Posterior vena cava (tissue), 2 donors: ENCODE measurements around the gene ACAD9. TPM values are rescaled to one million over a fixed set of nuclear protein-coding genes. Genes with fewer than 3 reads are reported as not detected.
"Not testable (repeated sequence)": the region's sequence is repeated elsewhere in the genome, so short reads cannot be mapped to it uniquely, and the experiment has no call there.

Experiments used
- DNase-seq: peaks from one replicate; pipeline ENCODE4 v3.0.0-alpha.2; 2020; ENCODE audit warnings: low spot score
- intact Hi-C, 2 donors: fragments of 100-400 bp; cut with DNase I; formaldehyde crosslinking; loops; one replicate each; pipeline versions ENCODE4 v1.14.1 to v1.14.2; 2022 to 2023
- total RNA-seq, 2 donors: library from RNA; stranded (reverse); fragmentation: NEBNext Ultra II Directional; extraction: Animal tissue kit (Norgen Biotek cat#: 25700); gene quantifications; one replicate each; pipeline ENCODE4 v1.2.1, GENCODE V29; 2021
- donor health status: DM: yes; HTN: yes; CAD: no.
- donor health status: DM: yes; HTN: yes; CAD: no.

Gene ACAD9
- total RNA-seq, 2 donors from 2014 or later: 27.2 to 32.4 TPM

GRCh38 chr3:128922804-128923459 is 43.5 kb downstream of the ACAD9 start:
- DNase-seq: peak; percentile 7
- intact Hi-C loops: no loop called here

GRCh38 chr3:128923576-128923975 is 44.2 kb downstream of the ACAD9 start:
- intact Hi-C loops: no loop called here

GRCh38 chr3:128923986-128924385 is 44.6 kb downstream of the ACAD9 start:
- DNase-seq: peak; percentile 17
- intact Hi-C loops: not testable (repeated sequence)

More at GRCh38 chr3:128923576-128923975, 44.2 kb downstream of the ACAD9 start:
- no peak for DNase-seq

DNA sequence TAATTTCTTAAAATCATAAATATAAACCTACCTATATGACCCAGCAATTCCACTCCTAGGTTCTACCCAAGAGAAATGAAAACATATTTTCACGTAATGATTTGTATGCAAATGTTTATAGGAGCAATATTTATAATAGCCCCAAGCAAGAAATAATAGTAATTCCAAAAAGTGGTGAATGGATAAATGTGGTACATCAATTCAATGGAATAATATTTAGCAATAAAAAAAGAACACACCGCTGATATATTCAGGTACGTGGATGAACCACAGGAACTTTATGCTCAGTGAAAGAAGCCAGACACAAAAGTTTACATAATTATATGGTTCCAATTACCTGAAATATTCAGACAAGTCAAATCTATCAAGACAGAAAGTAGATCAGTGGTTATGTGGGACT is 49.9 kb downstream of the ACAD9 start:
- intact Hi-C loops: no loop called here
- DNase-seq: no peak

GRCh38 chr3:128931046-128931445 is 51.6 kb downstream of the ACAD9 start:
- intact Hi-C loops: loop anchor here in 1 of 2 donors (2.0 kb wide), 1 partner anchor 42 kb away; no protein-coding TSS in a partner anchor
- peak; percentile 49 for DNase-seq

DNA sequence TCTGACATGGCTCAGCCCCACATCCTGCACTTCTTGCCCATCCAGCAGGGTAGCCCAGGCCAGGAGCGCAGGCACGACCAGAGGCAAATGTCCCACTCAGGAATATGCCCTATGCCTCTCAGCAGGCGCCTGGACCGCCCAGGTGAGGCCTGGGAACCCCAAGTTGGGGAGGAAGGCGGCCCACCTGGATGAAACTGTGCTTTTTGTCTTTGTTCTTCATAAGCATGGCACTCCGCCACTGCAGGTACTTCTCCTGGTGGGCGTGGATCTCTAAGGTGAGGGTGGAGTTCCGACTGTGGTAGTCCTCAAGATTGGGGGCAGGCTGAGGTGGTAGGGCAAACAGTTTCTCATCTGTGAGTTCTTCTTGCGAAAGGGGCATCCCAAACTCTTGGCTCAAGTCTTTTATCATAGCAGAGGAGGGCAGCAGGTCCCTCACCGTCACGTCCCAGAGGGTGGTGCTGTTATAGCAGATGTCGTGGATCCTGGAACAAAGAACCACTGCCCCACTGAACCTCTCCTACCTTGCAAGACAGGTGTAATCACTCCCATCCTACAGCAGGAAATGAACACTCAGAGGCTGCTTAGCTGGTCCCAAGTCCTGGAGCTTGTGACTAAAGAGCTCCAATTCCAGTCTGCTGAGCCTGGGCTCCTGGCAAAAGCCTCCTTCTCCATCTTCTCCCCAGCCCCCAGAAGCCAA is 53.2 kb downstream of the ACAD9 start:
- intact Hi-C loops: no loop called here
- peak; percentile 79 for DNase-seq

GRCh38 chr3:128933213-128933921 is 53.9 kb downstream of the ACAD9 start:
- DNase-seq: peak; percentile 52
- intact Hi-C loops: no loop called here

- DNase-seq: no peak
- intact Hi-C loops: no loop called here
Observed at GRCh38 chr3:128933922-128934253, 54.5 kb downstream of the ACAD9 start.

- peak; percentile 12 for DNase-seq
- intact Hi-C loops: no loop called here
Observed at GRCh38 chr3:128935922-128936321, 56.5 kb downstream of the ACAD9 start.

DNA sequence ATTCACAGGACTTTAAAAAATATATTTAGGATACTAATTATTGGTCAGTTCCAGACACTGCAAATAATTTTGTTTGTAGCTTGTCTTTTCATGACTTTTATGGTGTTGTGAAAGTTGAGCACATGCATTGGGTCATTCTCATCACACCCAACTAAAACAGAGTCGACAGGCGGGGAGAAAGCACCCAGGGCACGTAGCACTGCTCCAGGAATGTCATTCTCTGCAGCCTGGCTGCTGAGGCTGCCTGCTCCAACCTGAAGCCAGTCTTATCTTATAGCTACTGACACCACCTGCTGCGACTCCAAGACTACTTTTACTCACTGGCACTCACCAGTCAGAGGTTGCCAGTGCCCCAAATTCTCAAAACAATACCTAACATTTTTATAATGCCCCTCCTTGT is 56.9 kb downstream of the ACAD9 start:
- intact Hi-C loops: no loop called here
- no peak for DNase-seq

GRCh38 chr3:128940252-128940651 is 60.8 kb downstream of the ACAD9 start:
- no peak for DNase-seq
- intact Hi-C loops: no loop called here

DNA sequence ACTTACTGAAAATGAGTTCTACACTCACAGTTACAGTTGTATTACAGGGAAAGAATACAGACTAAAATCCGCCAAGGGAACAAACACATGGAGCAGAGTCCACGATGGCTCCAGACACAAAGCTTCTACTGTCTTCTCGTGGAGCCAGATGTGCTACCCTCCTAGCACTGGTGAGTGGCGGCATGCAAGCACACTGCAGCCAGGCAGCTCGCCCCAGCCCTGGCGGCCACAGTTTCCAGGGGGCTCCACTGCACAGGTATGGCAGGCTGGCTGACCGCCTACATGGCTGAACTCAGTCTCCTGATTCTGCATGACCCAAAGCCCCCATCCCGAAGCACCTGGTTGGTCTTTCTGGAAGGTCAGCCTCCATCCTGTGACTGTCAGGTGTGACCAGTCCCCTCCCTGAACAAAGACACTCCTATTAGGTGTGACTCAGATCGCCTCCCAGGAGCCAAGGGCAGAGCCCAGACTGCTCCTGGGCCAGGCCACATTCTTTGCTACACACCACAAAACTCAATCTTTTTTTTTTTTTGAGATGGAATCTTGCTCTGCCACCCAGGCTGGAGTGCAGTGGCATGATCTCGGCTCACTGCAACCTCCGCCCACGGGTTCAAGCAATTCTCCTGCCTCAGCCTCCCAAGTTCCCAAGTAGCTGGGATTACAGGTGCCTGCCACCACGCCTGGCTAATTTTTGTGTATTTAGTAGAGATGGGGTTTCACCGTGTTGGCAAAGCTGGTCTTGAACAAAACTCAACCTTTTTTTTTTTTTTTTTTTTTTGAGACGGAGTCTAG is 62.9 kb downstream of the ACAD9 start:
- intact Hi-C loops: no loop called here
- no peak for DNase-seq

- no peak for DNase-seq
- intact Hi-C loops: no loop called here
Observed at GRCh38 chr3:128945041-128945877, 65.8 kb downstream of the ACAD9 start.

DNA sequence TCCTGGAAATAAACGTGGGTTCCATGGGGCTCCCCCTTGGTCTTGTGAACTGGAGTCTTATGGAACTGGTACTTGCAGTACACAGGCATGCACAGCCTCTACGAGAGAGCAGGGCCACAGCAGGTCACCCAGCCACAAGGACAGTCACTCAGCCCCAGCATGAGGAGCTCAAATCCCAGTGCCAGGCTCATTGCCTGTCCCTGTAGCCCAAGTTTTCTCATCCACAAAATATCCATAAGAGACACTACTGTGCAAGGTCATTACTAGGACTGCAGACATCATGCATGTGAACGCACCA is 66.4 kb downstream of the ACAD9 start:
- intact Hi-C loops: no loop called here
- no peak for DNase-seq

- intact Hi-C loops: no loop called here
- no peak for DNase-seq
Observed at GRCh38 chr3:128946411-128946810, 67.0 kb downstream of the ACAD9 start.

DNA sequence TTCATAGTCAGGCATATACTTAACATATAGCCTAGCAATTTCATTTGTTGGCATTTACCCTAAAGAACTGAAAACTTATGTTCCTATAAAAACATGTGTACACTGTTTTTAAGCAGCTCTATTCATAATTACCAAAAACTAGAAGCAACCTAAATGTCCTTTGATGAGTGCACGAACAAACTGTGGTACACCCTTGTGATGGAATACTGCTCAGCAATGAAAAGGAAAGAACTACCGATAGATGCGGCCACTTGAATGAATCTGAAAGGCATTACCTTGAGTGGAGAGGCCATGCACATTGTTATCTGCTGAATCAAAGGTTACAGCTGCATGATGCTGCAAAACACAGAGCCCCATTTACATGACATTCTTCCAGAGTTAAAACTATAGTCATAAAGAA is 69.7 kb downstream of the ACAD9 start:
- intact Hi-C loops: no loop called here
- no peak for DNase-seq

- no peak for DNase-seq
- intact Hi-C loops: no loop called here
Observed at GRCh38 chr3:128950223-128950938, 71.0 kb downstream of the ACAD9 start.

DNA sequence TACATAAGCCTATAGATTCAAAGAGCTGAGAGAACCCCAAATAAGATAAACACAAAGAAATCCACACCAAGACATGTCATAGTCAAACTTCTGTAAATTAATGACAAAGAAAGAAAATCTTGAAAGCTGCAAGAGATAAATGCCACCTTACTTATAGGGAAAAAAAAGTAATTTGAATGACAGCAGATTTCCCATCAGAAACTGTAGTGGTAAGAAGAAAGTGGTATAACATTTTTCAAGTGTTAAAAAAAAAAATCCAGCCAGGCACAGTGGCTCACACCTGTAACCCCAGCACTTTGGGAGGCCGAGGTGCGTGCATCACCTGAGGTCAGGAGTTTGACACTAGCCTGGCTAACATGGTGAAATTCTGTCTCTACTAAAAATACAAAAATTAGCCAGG is 77.0 kb downstream of the ACAD9 start:
- no peak for DNase-seq
- intact Hi-C loops: no loop called here
